Activated T-cell treated with anti-CD3 and anti-CD28 coated beads, Interleukin-2, amount 50 U/mL, for 72 hours (primary cell): ENCODE measurements around the gene SS18L1. TPM values are rescaled to one million over a fixed set of nuclear protein-coding genes. Genes with fewer than 3 reads are reported as not detected.

Experiments
- ATAC-seq, 2 donors: fragments of 150-1000 bp; cut with Tn5 transposase; replicated peaks in 1 of 2; 2 replicates each; pipeline ENCODE4 v1.10.0; 2021; ENCODE audit warnings: moderate library complexity in 2 of 2, mild to moderate bottlenecking in 1 of 2
- DNase-seq, 2 donors: peaks; one replicate each; pipeline ENCODE4 v3.0.0; 2021 to 2022; ENCODE audit warnings: mixed read lengths in 1 of 2
- H3K27ac Mint-ChIP-seq: one replicate; pipeline ENCODE4 v1.8.0; 2022; ENCODE audit warnings: mild to moderate bottlenecking, moderate library complexity, mixed read lengths
- H3K27me3 Mint-ChIP-seq: one replicate; pipeline ENCODE4 v1.8.0; 2022; ENCODE audit warnings: low read depth, mixed read lengths
- H3K36me3 Mint-ChIP-seq, 2 donors: one replicate each; pipeline ENCODE4 v1.8.0; 2022; ENCODE audit warnings: mixed read lengths in 2 of 2, mild to moderate bottlenecking in 1 of 2; ENCODE audit not compliant: insufficient read depth in 2 of 2
- H3K4me1 Mint-ChIP-seq: one replicate; pipeline ENCODE4 v1.8.0; 2022; ENCODE audit warnings: low read depth, mixed read lengths
- H3K4me3 Mint-ChIP-seq, 2 donors: one replicate each; pipeline ENCODE4 v1.8.0; 2022; ENCODE audit warnings: mild to moderate bottlenecking in 2 of 2, mixed read lengths in 2 of 2, moderate library complexity in 2 of 2
- H3K9me3 Mint-ChIP-seq, 2 donors: one replicate each; pipeline ENCODE4 v1.8.0; 2022; ENCODE audit warnings: mixed read lengths in 2 of 2
- total RNA-seq, 2 donors: library from RNA; stranded (reverse); gene quantifications; one replicate each; pipeline ENCODE4 v1.2.3, GENCODE V29; 2022

SS18L1 gene
- total RNA-seq, 2 donors from 2014 or later = 16.1 to 19.8 TPM

DNA sequence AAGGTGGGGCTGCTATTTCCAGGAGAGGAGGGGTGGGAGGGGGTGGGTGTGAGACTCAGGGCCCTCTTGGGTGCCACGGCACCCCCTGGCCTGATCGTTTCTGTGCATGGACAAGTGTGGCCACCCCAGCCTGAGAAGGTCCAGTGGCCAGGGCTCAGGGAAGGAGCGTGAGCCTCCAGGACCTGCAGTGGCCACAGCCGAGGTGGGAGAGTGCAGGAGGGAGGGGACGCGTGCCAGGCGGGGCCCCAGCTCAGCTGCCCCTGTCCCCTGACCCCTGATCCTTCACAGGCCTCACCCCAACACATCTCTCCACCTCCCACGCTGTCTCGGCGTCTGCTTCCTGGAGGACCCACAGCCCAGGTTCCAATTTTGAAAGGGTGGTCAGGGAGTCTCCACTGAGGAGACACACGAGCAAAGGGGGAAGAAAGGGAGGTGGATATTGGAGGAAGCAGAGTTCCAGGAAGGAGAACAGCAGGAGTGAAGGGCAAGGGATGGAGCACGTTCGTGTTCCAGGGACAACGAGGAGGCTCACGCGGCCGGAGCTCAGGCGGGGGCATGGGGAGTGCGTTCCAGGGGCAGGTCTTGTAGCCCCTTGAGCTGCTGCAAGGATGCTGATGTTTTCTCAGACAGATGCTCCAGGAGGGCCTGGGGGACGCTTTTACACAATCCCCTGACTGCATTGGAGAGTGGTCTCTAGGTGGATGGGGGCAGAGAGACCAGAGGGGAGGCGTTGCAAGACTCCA lies 80.7 kb downstream of the SS18L1 start:
- DNase-seq = no peak
- ATAC-seq = no peak
- Mint-ChIP-seq H3K27me3 (peaks cover 33% of the 10 kb centered on the region), H3K4me1 (peaks cover under 1% of the 10 kb centered on the region), H3K9me3 (no peaks in the 10 kb centered on the region), H3K27ac (no peak overlapping the region), H3K36me3 (no peaks in the 10 kb centered on the region), H3K4me3 (no peak overlapping the region)

DNA sequence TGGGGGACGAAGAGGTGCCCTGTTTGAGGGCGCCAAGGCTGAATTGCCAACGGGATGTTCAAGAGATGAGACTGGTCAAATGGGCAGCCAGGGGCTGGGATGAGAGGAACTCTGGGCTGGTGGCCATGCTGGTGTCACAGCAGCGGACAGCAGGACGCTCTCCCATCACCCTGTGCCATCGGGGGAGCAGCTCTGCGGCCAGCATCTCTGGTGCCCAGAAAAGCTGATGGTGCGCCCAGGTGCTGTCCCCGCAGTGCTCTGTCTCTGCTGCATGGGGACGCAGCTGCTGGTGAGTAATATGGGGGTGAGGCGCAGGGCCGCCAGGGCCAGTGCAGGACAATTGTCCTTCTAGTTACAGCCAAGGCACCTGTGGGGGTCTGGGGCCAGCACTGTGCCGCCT lies 81.5 kb downstream of the SS18L1 start:
- H3K9me3 Mint-ChIP-seq = no peaks in the 10 kb centered on the region
- no peak for DNase-seq
- no peaks in the 10 kb centered on the region for H3K4me1 Mint-ChIP-seq
- H3K27ac Mint-ChIP-seq = no peak overlapping the region
- H3K36me3 Mint-ChIP-seq = no peaks in the 10 kb centered on the region
- peaks cover 31% of the 10 kb centered on the region for H3K27me3 Mint-ChIP-seq
- ATAC-seq = no peak
- H3K4me3 Mint-ChIP-seq = no peak overlapping the region

- no peaks in the 10 kb centered on the region for H3K9me3 Mint-ChIP-seq
- no peaks in the 10 kb centered on the region for H3K4me1 Mint-ChIP-seq
- ATAC-seq = no peak
- no peak overlapping the region for H3K27ac Mint-ChIP-seq
- H3K4me3 Mint-ChIP-seq = no peak overlapping the region
- H3K27me3 Mint-ChIP-seq = peaks cover 27% of the 10 kb centered on the region
- DNase-seq = no peak
- no peaks in the 10 kb centered on the region for H3K36me3 Mint-ChIP-seq
Measured at GRCh38 chr20:62225820-62226635, 82.5 kb downstream of the SS18L1 start.

DNA sequence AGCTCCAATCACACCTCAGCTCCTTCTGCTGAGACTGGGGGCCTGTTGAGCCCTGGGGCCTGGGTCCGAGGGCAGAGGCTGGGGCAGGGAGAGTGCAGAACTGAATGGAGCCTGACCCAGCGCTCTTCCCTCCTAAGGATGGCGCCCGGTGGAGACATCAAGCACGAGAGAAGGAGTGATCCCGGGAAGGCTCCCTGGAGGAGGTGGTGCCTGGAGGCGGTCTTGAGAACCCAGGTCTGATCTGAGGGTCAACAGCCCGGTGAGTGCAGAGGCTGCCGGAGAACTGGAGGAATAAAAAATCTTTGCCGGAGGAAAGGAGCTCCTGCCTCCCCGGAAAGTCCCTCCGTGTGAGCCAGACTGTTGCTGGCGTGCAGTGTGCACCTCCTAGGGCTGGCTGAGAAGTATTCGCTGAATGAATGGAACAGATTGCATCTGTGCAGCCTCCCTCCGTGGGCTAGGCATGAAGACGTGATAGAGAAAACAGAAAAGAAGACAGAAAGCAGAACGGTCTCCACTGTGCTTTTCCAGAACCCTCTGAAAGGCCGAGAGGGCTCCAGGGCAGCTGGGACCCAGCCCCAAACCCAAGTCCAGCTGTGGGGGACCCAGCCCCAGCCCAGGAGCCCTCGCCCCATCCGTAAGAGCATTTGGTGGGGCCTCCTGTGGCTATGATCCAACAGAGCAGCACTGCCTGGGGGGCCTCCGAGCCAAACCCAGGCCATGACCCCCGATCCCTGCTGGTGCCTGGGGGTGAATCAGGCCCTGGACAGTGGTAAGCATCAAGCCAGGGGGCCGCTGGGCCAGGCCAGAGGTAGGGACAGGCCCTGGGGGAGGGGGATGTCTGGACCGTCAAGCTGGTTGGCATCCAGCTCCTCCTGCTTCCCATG lies 83.4 kb downstream of the SS18L1 start:
- Mint-ChIP-seq H3K27me3 (peaks cover 20% of the 10 kb centered on the region), H3K4me1 (no peaks in the 10 kb centered on the region), H3K36me3 (no peaks in the 10 kb centered on the region), H3K27ac (no peak overlapping the region), H3K9me3 (no peaks in the 10 kb centered on the region), H3K4me3 (no peak overlapping the region)
- DNase-seq = no peak
- no peak for ATAC-seq

- peaks cover 20% of the 10 kb centered on the region for H3K27me3 Mint-ChIP-seq
- H3K27ac Mint-ChIP-seq = no peak overlapping the region
- DNase-seq (no peak), ATAC-seq (no peak)
- no peaks in the 10 kb centered on the region for H3K9me3 Mint-ChIP-seq
- H3K4me3 Mint-ChIP-seq = no peak overlapping the region
- no peaks in the 10 kb centered on the region for H3K36me3 Mint-ChIP-seq
- no peaks in the 10 kb centered on the region for H3K4me1 Mint-ChIP-seq
Measured at GRCh38 chr20:62227591-62227976, 84.0 kb downstream of the SS18L1 start.

- ATAC-seq (no peak), DNase-seq (no peak)
- Mint-ChIP-seq H3K4me3 (no peak overlapping the region), H3K36me3 (no peaks in the 10 kb centered on the region), H3K4me1 (no peaks in the 10 kb centered on the region), H3K27me3 (peaks cover 20% of the 10 kb centered on the region), H3K27ac (no peak overlapping the region), H3K9me3 (no peaks in the 10 kb centered on the region)
Measured at GRCh38 chr20:62227977-62228958, 84.7 kb downstream of the SS18L1 start.

DNA sequence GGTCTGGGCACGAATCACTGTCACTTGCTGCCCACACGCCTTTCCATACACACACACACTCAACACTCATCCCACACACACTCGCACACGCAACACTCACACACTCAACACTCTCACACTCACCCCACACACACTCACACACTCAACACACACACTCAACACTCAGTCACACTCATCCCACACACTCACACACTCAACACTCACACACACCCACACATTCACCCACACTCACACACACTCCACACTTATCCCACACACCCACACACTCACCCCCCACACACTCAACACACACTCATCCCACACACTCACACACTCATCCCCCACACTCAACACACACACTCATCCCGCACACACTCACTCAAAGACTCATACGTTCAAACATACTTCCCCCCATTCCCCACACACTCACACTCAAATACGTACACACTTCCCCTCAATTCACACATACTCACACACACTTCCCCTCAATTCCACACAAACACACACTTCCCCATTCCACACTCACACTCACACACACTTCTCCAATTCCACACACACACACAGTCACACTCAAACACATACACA lies 85.5 kb downstream of the SS18L1 start:
- Mint-ChIP-seq H3K4me1 (no peaks in the 10 kb centered on the region), H3K27ac (no peak overlapping the region), H3K9me3 (no peaks in the 10 kb centered on the region), H3K36me3 (no peaks in the 10 kb centered on the region), H3K27me3 (peaks cover 20% of the 10 kb centered on the region), H3K4me3 (no peak overlapping the region)
- ATAC-seq (no peak), DNase-seq (no peak)

DNA sequence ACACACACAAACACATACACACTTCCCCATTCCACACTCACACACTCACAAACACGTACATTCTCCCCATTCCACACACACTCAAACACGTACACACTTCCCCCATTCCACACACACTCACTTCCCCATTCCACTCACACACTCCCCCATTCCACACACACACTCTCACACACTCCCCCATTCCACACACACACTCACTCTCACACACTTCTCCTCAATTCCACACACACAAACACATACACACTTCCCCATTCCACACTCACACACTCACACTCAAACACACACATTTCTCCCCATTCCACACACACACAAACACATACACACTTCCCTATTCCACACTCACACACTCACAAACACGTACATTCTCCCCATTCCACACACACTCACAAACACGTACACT lies 86.1 kb downstream of the SS18L1 start:
- Mint-ChIP-seq H3K27me3 (peaks cover 15% of the 10 kb centered on the region), H3K4me1 (no peaks in the 10 kb centered on the region), H3K9me3 (no peaks in the 10 kb centered on the region), H3K4me3 (no peak overlapping the region), H3K27ac (no peak overlapping the region), H3K36me3 (no peaks in the 10 kb centered on the region)
- no peak for DNase-seq
- no peak for ATAC-seq

DNA sequence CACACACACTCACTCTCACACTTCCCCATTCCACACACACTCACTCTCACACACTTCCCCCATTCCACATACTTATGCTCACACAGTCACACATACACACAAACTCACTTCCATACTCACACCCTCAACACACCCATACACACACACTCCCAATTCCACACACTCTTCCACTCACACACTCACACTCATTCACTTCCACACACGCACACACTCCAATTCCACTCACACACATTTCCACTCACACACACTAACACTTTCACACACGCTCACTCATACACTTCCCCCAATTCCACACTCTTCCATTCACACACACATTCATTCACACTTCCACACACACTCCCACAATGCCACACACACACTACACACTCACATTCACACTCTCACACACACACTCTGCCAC lies 86.7 kb downstream of the SS18L1 start:
- Mint-ChIP-seq H3K9me3 (no peaks in the 10 kb centered on the region), H3K27ac (no peak overlapping the region), H3K36me3 (no peaks in the 10 kb centered on the region), H3K4me1 (no peaks in the 10 kb centered on the region), H3K27me3 (peaks cover 9% of the 10 kb centered on the region), H3K4me3 (no peak overlapping the region)
- ATAC-seq = no peak
- no peak for DNase-seq

DNA sequence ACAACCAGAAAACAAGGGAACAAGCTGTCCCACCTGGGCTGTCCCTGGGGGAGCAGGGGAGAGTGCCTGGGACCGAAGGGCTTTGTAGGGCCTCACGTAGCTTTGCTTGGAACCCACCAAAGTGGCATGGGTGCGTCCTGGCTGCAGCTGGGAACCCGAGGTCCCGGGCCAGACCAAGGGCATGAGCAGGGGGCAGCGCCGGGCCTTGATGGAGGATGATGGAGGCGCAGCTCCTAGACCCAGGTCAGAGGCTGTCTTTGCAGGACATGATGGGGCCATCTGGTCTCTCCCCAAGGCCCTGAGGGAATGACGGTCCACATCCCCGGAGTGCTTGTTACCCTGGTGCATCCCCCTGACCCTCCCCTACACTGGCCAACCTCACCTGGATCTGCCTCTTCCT lies 87.1 kb downstream of the SS18L1 start:
- Mint-ChIP-seq H3K36me3 (no peaks in the 10 kb centered on the region), H3K4me1 (no peaks in the 10 kb centered on the region), H3K27me3 (peaks cover 7% of the 10 kb centered on the region), H3K4me3 (no peak overlapping the region), H3K27ac (no peak overlapping the region), H3K9me3 (no peaks in the 10 kb centered on the region)
- DNase-seq = no peak
- ATAC-seq = no peak

DNA sequence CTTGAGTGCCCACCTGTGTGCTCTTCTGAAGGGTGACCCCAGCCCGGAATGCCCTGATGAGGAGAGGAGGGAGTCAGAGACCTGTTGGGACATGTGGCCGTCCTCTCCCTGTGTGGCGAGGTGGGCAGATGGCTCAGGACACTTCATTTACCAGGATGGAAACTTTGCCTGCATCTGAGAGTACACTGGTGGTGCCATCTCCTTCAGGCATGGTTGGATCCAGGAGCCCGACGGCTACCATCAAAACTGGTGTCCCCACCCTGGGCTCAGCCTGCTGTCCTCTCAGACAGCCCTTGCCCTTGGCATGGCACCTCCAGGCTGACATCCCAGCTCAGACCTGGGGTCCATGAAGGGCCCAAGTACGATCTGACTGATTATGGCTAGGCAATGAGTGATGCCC lies 87.7 kb downstream of the SS18L1 start:
- Mint-ChIP-seq H3K9me3 (no peaks in the 10 kb centered on the region), H3K4me3 (no peak overlapping the region), H3K27ac (no peak overlapping the region), H3K27me3 (peaks cover 7% of the 10 kb centered on the region), H3K36me3 (no peaks in the 10 kb centered on the region), H3K4me1 (no peaks in the 10 kb centered on the region)
- ATAC-seq = no peak
- DNase-seq = no peak
